Neural cell (in vitro differentiated cells): Measurements from ENCODE around the gene SERINC2. TPM values are rescaled to one million over a fixed set of nuclear protein-coding genes. Genes with fewer than 3 reads are reported as not detected.

Experiments
- H2AFZ ChIP-seq: fragments of 200-600, 300-800 bp; sonication (generic), shearing (Covaris generic); 2 replicates; pipeline ENCODE4 v1.6.0; 2014; ENCODE audit warnings: low read depth, mild to moderate bottlenecking, antibody characterized with exemption, low read length, moderate library complexity
- H3F3A ChIP-seq: fragments of 200-600 bp; shearing (Covaris generic); 2 replicates; pipeline ENCODE4 v1.6.1; 2016; ENCODE audit warnings: mild to moderate bottlenecking, moderate library complexity, mixed read lengths, antibody characterized with exemption, low read length; ENCODE audit not compliant: insufficient read depth, poor library complexity, severe bottlenecking
- H3K27ac ChIP-seq: fragments of 200-600, 300-800 bp; sonication (generic), shearing (Covaris generic); 2 replicates; pipeline ENCODE4 v1.5.1; 2014; ENCODE audit warnings: mild to moderate bottlenecking, low read length, moderate library complexity
- H3K27me3 ChIP-seq: fragments of 300-800, 200-600 bp; sonication (generic), shearing (Covaris generic); 2 replicates; pipeline ENCODE4 v1.6.0; 2014; ENCODE audit warnings: mild to moderate bottlenecking, low read depth, low read length, moderate library complexity; ENCODE audit not compliant: insufficient read depth
- H3K36me3 ChIP-seq: fragments of 300-800, 200-600 bp; sonication (generic), shearing (Covaris generic); 2 replicates; pipeline ENCODE4 v1.5.1; 2014; ENCODE audit warnings: mild to moderate bottlenecking, antibody characterized with exemption, low read length, moderate library complexity; ENCODE audit not compliant: insufficient read depth
- H3K4me2 ChIP-seq: fragments of 300-800, 200-600 bp; sonication (generic), shearing (Covaris generic); 2 replicates; pipeline ENCODE4 v1.6.0; 2014; ENCODE audit warnings: mild to moderate bottlenecking, low read length
- H3K4me3 ChIP-seq: fragments of 300-800, 200-600 bp; sonication (generic), shearing (Covaris generic); 2 replicates; pipeline ENCODE4 v1.5.1; 2014; ENCODE audit warnings: mild to moderate bottlenecking, low read length, moderate library complexity
- H3K79me2 ChIP-seq: fragments of 200-600 bp; shearing (Covaris generic); replicated peaks from 2 replicates; pipeline ENCODE4 v1.6.0; 2014; ENCODE audit warnings: mild to moderate bottlenecking, low read length, moderate library complexity; ENCODE audit not compliant: insufficient read depth
- H3K9ac ChIP-seq: fragments of 300-800, 200-600 bp; sonication (generic), shearing (Covaris generic); 2 replicates; pipeline ENCODE4 v1.6.1; 2016; ENCODE audit warnings: mild to moderate bottlenecking, low read length, mixed read lengths
- H3K9me2 ChIP-seq: fragments of 200-600 bp; shearing (Covaris generic); 2 replicates; pipeline ENCODE4 v1.6.1; 2016; ENCODE audit warnings: mild to moderate bottlenecking, low read length, mixed read lengths; ENCODE audit not compliant: insufficient read depth
- H3K9me3 ChIP-seq: fragments of 200-600, 300-800 bp; sonication (generic), shearing (Covaris generic); 2 replicates; pipeline ENCODE4 v1.6.1; 2016; ENCODE audit warnings: mild to moderate bottlenecking, mixed run types, low read length, moderate library complexity, mixed read lengths
- H4K20me1 ChIP-seq: fragments of 200-600 bp; shearing (Covaris generic); 2 replicates; pipeline ENCODE4 v1.6.1; 2016; ENCODE audit warnings: mild to moderate bottlenecking, mixed run types; ENCODE audit not compliant: insufficient read depth
- CTCF ChIP-seq: fragments of 450-650 bp; IDR thresholded peaks from 2 replicates; pipeline ENCODE4 v1.5.1; 2014; ENCODE audit warnings: antibody characterized with exemption, mild to moderate bottlenecking, moderate library complexity; ENCODE audit not compliant: poor library complexity, severe bottlenecking
- EP300 ChIP-seq: fragments of 450-650 bp; conservative IDR thresholded peaks from 2 replicates; pipeline ENCODE4 v1.6.1; 2014; ENCODE audit warnings: antibody characterized with exemption, mild to moderate bottlenecking, moderate library complexity; ENCODE audit not compliant: poor library complexity, severe bottlenecking
- EZH2 ChIP-seq: fragments of 200-600, 300-800 bp; shearing (Covaris generic), sonication (generic); IDR thresholded peaks from 2 replicates; pipeline ENCODE4 v1.6.1; 2014; ENCODE audit warnings: antibody characterized with exemption, low read length, borderline replicate concordance, mild to moderate bottlenecking; ENCODE audit not compliant: insufficient read depth, poor library complexity, severe bottlenecking
- MXI1 ChIP-seq: fragments of 450-650 bp; conservative IDR thresholded peaks from 2 replicates; pipeline ENCODE4 v1.6.1; 2014; ENCODE audit warnings: antibody characterized with exemption, mild to moderate bottlenecking; ENCODE audit not compliant: poor library complexity, severe bottlenecking
- POLR2AphosphoS5 ChIP-seq: IDR thresholded peaks from 2 replicates; pipeline ENCODE4 v1.6.1; 2012
- RAD21 ChIP-seq: fragments of 450-650 bp; conservative IDR thresholded peaks from 2 replicates; pipeline ENCODE4 v1.6.1; 2014; ENCODE audit warnings: antibody characterized with exemption, mild to moderate bottlenecking, moderate library complexity
- REST ChIP-seq: IDR thresholded peaks from 2 replicates; pipeline ENCODE4 v1.6.1; 2012; ENCODE audit warnings: borderline replicate concordance
- SMC3 ChIP-seq: fragments of 450-650 bp; conservative IDR thresholded peaks from 2 replicates; pipeline ENCODE4 v1.6.1; 2014; ENCODE audit warnings: antibody characterized with exemption, mild to moderate bottlenecking, moderate library complexity; ENCODE audit not compliant: poor library complexity
- TAF1 ChIP-seq: IDR thresholded peaks from 2 replicates; pipeline ENCODE4 v1.6.1; 2012; ENCODE audit warnings: low read depth
- polyA plus RNA-seq: library from polyadenylated mRNA; depleted of rRNA; stranded (reverse); fragments of >200 nt; gene quantifications from 2 replicates; pipeline ENCODE4 v1.2.3, GENCODE V29; 2014

SERINC2 gene
- polyA plus RNA-seq, 1 donor from 2014 or later = 8.6 TPM

- no peak for TF ChIP-seq EZH2
- TF ChIP-seq EP300 = no peak
- no peak for TF ChIP-seq CTCF
- no peak for TF ChIP-seq SMC3
- TF ChIP-seq MXI1 = no peak
- TF ChIP-seq REST = no peak
- no peak for TF ChIP-seq RAD21
- no peak for TF ChIP-seq POLR2AphosphoS5
- TF ChIP-seq TAF1 = no peak
- no peaks in the 10 kb centered on the region for H4K20me1 ChIP-seq
- no peaks in the 10 kb centered on the region for H3K36me3 ChIP-seq
- H3F3A ChIP-seq = no peaks in the 10 kb centered on the region
- H3K27me3 ChIP-seq = no peaks in the 10 kb centered on the region
- H3K4me3 ChIP-seq = peak overlapping the region; percentile 61
- H3K79me2 ChIP-seq = no peaks in the 10 kb centered on the region
- peak overlapping the region; percentile 76 for H3K9ac ChIP-seq
- H3K9me3 ChIP-seq = no peaks in the 10 kb centered on the region
- no peak overlapping the region for H3K4me2 ChIP-seq
- peak overlapping the region; percentile 47 for H2AFZ ChIP-seq
- no peaks in the 10 kb centered on the region for H3K9me2 ChIP-seq
- H3K27ac ChIP-seq = peak overlapping the region; percentile 82
These were observed 39.0 kb upstream of the SERINC2 start for GRCh38 chr1:31373897-31374486.

- H3F3A ChIP-seq = no peaks in the 10 kb centered on the region
- H3K27ac ChIP-seq = peak overlapping the region; percentile 82
- no peaks in the 10 kb centered on the region for H3K27me3 ChIP-seq
- H3K9me2 ChIP-seq = no peaks in the 10 kb centered on the region
- no peak overlapping the region for H3K4me3 ChIP-seq
- H3K79me2 ChIP-seq = no peaks in the 10 kb centered on the region
- no peaks in the 10 kb centered on the region for H4K20me1 ChIP-seq
- no peaks in the 10 kb centered on the region for H3K36me3 ChIP-seq
- H2AFZ ChIP-seq = no peak overlapping the region
- H3K9me3 ChIP-seq = no peaks in the 10 kb centered on the region
- TF ChIP-seq REST = no peak
- no peak for TF ChIP-seq MXI1
- no peak for TF ChIP-seq EZH2
- no peak for TF ChIP-seq CTCF
- TF ChIP-seq RAD21 = no peak
- no peak for TF ChIP-seq POLR2AphosphoS5
- no peak for TF ChIP-seq TAF1
- no peak overlapping the region for H3K9ac ChIP-seq
- no peak overlapping the region for H3K4me2 ChIP-seq
These were observed 38.4 kb upstream of the SERINC2 start for GRCh38 chr1:31374511-31375196.
